Glomerular visceral epithelial cell (primary cell): ENCODE data around the gene SLC24A3.
A peak's percentile ranks its signal among the peaks of the same experiment; 100 is the strongest.

Experiments
- DNase-seq: peaks from one replicate; pipeline ENCODE4 v3.0.0-alpha.2; 2016; ENCODE audit errors: extremely low spot score

Gene SLC24A3

DNA sequence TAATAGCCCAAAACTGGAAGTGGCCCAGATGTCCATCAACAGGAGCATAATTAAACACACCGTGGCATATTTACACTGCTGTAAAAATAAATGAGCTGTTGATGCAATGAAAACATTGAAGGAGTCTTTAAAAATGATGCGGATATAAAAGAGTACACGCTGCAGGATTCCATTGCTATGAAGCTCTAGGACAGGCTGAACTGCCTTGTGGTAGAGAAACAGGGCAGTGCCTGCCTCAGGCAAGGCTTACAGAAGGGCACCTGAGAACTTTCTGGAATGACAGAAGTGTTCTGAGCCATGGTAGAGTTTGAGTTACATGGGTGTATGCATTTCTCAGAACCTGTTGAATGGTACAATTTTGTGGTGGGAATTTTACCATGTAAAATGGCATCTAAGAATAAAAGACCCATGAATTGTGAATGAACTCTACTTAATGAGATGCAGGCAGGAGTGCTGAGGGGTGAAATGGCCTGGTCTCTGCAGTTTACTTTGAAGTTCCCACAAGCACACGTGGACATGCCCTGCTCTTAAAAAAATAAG, 500.3 kb downstream of the SLC24A3 start:
- no peak for DNase-seq

DNA sequence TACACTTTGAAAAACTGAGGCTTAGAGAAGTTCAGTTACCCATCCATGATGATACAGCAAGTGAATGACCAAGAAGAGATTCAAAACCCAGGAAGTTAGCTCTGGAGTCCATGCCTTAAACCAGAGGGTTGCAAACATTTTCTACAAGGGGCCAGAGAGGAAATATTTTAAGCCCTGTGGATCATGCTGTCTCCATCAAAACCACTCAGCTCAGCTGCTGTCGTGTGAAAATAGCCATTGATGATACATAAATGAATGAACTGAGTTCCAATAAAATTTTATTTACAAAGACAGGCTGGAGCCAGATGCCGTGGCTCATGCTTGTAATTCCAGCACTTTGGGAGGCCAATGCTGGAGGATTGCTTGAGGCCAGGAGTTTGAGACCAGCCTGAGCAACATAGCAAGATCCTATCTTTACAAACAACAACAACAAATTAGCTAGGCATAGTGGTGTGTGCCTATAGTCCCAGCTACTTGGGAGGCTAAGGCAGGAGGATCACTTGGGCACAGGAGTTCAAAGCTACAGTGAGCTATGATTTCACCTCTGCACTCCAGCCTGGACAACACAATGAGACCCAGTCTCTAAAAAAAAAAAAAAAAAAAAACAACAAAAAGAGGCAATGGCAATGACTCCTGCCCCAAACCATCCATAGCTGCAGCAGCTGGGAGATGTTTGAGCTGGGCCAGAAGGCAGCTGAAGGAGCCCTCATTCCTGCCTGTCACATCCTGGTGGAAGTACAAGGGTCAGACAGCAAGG, 501.6 kb downstream of the SLC24A3 start:
- no peak for DNase-seq

DNA sequence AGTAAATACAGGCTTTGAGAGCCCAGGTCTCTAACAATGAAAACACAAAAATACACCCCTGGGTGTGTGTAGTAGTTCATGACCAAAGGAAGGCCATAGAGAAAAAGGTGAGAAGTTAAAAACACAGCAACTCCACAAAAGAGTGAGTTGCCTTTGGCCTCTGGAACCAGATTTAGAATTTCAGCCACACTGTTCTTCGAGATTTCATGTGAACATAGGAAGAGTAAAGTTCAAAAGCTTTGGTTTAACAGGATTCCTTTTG, 502.1 kb downstream of the SLC24A3 start:
- no peak for DNase-seq

DNA sequence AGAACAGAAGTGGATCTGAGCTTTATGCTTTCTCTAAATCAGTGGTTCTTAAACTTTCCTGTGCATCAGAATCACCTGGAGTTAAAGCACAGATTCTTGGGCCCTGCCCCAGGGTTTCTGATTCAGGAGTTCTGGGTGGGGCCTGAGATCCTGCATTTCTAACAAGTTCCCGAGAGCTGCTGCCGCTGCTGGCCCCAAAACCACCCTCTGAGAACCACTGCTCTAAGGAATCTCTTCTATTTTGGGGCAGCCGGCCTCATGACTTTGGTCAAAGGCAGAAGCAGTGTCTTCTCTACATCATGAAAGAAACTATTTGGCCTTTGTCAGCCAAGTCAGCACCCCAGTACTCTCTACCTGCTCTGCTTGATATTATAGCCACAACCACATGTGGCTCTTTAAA, 503.5 kb downstream of the SLC24A3 start:
- no peak for DNase-seq

DNA sequence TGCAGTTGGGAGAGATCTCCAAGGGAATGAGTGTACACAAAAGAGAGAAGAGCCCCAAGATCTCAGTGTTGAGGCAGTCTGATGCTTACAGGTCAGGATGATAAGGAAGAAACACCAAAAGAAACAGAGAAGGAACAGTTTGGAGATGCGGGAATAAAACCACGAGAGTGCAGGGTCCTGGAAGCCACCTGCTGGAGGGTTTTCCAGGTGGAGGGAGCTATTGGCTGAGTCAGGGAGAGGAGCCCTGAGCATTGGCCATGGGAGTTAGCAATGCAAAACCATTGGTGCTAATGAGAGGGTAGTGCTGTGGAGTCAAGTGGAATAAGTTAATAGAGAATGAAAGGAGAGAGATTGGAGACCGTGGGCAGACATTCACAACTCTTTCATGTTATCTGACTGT, 506.4 kb downstream of the SLC24A3 start:
- no peak for DNase-seq

DNA sequence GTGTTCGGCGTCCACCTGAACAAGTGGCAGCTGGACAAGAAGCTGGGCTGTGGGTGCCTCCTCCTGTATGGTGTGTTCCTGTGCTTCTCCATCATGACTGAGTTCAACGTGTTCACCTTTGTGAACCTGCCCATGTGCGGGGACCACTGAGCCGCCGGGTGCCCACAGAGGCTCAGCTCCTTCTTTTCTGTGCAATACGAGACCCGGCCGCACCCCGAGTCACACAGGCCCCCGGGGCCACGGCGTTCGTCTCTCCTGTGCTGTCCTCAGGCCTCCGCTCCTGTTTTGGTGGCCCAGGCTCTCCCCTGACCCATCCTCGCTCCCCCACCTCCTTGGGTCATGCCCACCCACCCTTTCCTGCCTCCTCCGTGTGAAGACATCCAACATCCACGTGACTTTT, 508.5 kb downstream of the SLC24A3 start:
- no peak for DNase-seq

DNA sequence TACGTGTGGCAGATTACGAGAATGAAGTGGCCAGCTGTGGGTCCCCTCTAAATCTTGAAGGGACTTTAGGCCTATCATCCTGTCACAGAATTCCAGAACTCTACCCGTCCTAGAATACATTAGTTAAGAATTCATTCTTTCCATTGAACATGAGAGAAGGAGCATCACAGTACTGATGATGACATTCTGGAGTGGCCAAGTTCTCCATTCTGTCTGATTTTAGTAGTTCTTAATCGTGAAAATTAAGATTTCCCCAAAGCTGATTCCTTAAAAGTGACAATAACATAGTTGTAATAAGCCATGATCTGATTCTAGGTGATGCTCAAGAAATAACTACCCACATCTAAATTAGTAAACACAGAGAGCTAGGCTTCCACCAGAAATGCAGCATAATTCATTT, 510.6 kb downstream of the SLC24A3 start:
- no peak for DNase-seq

DNA sequence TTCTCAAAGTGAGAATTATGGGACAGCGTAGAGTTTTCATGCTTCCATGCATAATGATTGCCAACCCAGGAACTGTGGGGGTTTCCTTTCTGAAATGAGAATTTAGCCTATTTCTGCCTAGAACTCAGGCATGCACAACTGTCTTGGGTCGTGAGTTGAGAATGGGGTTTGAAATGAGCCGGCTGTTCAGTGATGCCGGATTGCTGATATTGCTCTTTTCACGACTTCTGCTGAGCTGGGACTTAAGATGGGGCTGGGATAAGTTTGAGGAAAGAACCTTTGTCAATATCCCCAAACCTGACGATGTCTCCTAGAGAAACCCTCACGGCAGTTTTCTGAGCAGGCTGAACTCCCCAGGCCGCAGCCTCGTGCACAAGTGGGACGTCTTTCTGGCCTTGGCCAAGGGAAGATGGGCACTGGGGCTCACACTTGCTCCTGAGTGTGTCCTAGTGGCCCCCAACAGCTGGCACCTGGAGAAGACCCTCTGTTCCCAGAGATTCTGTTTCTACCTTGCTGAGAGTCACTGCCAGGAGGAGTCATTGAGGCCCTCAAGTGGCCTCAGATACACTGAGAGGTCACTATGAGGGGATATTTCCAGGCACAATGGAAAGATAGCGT, 511.5 kb downstream of the SLC24A3 start:
- no peak for DNase-seq

DNA sequence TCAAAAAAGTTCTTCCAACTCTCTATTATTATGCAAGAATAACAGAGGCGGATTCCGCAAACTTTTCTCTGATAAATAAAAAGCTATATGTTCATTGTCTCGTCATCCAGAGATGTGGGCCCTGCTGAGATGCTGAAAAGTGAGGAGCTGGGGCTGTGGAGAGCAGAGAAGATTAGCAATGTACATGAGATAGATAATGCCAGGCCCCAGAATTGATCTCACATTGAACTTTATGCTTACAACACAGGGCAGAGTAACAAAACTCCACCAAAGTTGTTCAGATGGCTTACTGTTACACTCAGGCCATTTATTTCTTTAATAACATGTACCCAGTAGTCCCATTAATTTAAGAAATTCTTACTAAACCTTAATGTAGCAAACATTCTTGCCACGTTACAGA, 512.9 kb downstream of the SLC24A3 start:
- DNase-seq: no peak

DNA sequence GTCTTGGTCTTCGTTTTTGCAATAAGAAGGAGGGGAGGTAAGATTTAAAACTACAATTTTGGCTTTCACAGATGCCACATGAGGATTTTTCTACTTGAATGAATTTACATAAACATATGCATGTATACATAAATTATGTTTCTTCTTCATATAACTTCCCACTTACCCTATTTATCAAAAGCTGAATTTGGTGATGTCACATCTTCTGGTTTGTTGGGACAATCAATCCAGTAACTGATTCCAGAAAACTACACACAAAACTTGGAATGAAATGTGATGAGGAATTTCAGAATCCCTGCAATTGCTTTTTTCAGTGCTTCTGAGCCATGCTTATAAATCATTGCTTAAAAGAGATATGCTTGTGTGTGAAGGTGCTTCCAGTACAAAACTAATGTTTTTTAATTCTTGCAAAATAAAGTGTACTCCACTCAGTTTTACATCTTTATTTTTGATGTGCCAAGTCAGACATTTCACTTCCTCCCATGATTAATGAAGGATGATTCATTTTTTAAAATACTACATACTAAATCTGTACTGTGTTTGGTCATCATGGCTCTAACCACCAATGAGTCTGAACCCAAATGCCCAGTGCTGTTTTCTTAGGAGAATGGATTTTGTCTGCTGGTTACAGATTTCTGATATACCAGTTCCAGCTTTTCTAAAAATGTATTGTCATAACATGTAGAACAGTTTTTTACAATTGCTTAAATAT, 513.5 kb downstream of the SLC24A3 start:
- no peak for DNase-seq

DNA sequence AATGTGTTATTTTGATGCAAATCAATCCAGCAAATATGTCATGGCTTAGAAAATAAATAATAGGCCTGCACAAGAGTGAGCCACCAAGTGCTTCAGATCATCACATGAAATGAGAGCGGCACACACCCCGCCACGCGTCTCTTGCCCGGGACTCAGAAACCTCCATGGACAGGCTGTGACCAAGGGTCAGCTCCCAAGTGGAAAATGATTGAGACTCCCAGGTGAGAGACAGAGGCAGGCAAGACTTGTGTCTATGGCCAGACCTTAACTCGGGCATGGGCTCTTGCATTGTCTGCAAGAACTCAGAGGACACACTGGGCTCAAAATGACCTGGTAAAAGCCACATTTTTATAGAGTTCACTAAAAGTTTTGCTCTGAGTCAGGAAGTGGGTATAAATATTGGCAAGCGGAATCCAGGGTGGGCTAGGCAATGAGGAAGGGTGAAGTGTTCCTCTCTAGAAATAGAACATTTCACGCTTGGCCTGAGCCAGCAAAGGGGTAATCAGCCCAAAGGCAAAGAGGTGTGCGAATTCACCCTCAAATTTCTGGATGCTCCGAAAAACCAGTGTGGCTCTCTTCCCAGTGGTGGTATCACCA, 514.9 kb downstream of the SLC24A3 start:
- no peak for DNase-seq

DNA sequence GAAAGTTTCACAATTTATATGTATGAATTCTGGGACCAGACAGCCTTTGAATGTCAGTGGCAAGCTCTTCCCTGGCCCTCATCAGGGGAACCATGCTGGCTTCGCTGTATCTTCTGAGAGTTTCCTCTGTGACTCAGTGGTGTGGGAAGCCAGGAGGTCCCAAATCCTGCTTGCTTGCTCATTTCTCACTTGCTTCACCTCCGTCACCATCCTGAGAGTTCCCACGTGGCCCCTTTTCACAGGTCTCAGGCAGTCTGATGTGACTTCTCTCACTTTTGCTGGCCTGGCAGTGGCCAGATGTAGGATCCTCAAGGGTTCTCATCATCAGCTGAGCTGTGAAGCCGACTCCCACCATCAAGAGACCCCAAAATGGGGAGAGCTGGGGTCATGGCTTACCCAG, 517.2 kb downstream of the SLC24A3 start:
- no peak for DNase-seq

DNA sequence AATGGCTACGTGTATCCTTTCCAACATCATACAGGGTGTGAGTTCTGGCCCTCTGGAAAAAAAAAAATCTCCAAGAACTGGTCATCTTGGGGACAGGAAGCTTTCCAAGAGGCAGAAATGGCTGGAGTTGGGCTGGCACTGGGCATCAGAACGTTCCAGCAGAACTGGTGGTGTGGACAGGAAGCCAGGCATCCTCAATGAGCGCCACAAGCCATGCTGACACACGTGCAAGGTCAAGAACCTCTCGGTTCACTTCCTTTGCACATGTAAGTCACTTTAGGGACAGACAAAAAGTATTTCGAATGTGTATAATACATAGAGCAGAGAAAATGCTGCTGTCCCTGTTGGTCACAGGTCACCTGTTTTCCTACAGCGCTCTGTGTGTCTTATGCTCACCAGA, 518.3 kb downstream of the SLC24A3 start:
- DNase-seq: no peak

DNA sequence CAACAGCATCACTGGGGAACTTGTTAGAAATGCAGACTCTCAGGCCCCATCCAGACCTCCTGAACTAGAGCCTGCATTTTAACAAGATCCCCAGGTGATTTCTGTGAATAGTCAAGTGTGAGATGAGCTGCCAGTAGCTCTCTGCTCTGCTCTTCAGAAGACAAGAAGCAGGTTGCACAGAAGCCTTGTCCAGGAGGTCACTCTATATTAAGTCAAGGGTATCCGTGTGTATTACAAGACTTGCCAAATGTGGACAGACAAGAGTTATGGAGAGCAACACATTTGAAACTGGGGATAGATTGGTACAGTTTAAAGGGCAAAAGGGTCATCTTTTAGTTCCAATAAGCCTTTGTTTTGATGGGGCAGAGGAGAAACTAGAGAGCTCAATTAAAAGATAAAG, 522.4 kb downstream of the SLC24A3 start:
- no peak for DNase-seq

DNA sequence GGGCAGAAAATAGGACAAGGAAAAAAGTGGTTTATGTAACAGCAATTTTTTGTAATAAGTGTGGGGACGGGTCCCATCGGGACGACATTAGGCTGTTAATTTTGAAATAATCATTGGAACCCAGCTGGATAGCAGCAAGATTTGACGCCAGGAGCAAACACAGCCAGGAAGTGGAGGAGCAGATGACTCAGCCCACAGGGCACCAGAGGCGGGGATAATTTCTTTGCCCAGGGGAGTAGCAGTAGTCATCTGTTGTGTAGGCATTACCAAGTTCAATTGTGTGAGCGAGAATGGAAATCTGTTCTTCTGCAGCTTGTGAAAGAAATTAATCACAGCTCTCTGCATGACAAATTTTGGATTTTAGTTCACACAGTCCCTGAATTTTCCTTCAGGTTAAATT, 523.0 kb downstream of the SLC24A3 start:
- peak; percentile 79 for DNase-seq

DNA sequence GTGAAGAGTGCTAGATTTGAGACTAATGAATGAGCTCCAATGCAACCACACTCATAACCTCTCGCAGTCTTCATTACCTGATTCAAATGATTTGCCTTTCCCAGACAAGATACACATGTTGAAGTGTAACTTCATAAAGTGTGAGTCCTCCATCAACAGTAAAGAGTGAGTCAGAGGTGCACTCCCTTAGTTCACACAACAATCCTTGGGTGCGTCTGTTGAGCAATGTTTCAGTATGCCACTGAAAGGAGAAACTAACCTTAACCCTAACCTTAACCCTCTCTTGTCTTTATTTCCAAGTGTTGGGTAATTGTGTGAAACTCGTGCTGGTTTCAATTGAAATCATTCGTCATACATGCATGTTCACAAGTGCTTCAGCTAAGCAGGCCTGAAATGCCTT, 524.6 kb downstream of the SLC24A3 start:
- DNase-seq: no peak

DNA sequence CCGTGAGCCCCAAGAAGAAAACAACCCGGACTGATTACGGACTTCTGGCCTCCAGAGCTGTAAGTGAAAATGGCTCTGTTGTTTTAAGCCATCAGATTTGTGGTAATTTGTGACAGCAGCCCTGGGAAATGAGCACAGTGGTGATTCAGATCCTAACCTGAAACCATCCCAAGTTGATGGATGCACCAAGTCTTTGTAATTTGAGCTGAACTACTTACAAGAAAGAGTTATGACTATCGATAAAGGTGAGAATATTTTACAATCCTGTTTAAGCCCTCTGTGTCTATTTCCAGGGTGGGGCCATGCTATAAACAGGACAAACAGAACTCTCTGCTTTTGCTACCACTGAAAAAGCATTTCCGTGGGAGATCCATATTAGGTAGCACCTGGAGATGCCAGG, 526.5 kb downstream of the SLC24A3 start:
- DNase-seq: no peak

DNA sequence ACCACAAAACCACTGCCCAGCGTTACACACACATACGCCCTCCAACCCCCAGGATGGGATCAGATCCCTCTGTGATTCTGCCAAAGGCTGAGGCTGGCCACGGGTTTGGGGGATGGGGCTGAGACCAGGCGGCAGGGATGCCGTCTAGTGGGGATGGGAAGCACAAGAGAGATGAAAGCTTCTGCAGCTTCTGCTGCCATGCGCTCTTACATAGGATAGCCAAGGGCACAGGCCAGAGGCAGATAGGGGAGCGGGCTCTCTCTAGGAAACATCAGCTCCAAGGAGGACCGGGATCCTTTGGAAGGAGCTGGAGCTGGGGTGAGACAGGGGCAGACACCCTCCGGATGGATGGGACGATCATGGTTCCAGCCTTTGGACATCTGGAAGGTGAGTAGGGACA, 526.9 kb downstream of the SLC24A3 start:
- no peak for DNase-seq

DNA sequence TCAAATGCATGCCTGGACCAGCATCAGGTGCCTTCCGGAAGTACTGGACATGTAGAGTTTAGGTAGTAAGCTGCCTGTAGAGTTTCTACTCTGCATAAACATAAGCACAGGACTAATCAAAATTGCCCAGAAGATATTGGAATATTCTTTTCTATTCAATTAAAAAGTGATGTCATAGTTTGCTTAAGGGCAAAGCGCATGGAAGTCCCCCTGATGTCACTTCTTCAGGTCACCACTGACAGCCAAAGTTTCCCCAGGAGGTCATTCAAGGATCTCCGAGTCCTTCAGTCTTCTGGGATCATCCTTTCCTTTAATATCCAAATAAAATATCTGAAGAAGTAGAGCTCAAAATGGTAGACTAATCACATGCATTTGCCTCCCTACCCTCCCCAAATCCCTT, 528.1 kb downstream of the SLC24A3 start:
- DNase-seq: no peak

DNA sequence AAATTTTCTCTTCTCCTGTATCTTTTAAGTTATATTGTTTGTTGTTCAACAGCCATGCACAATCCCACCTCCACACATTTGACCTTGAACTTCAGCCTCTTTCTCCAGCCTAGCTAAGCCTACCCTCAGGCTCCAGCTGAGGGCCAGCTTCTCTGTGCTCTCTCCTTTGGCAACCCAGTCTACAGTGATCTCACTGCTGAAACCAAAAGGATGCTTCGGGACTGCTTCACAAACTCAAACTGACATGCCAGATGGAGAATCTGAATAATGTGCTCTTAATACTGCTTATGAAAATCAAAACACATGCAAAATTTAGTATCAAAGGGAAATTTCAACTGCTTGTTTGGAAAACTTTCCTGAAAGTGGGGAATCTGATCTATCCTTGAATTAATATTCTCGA, 529.5 kb downstream of the SLC24A3 start:
- no peak for DNase-seq

DNA sequence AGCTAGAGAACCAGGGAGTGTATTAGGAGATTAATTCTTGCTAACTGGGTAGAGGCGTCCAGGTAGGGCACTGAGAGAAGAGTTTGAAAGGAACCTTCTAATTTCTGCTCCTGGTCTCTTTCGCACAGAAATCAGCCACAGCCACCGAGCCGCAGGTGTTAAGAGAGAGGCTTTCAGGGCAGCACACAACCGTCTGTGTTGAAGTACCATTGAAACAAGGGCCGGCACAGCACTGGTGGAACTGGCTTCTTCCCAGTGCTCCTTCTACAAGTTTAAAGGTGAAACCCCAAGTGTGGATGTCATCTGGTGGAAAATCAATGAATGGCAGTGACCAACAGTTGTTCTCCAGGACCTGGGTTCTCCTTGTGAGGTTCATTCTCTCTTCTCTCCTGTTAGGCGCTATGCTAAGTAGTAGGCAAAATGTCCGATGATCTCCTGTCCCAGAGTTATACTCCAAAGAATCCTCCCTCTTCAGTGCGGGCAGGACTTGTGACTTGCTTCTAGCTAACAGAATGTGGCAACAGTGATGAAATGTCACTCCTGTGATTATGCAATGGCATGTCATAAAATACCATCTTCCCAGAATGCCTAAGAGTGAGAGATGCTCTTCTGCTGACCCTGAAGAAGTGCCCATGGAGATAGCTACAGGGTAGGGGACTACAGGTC, 530.7 kb downstream of the SLC24A3 start:
- DNase-seq: no peak

DNA sequence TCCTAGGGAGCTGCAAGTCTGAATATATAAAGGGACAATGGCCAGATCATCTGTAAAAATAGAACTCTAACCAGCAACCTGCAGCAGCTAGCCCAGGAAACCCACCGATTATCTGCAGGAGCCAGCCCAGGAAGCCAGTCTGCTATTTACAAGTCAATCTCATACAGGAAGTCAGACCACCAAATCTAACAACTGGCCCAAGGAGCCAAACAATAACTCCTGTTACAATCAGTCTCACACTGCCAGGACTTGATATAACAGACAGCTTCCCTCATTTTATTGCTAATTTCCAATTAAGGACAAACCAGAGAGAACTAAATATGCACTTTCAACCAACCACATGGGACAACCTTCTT, 531.2 kb downstream of the SLC24A3 start:
- no peak for DNase-seq
